NCI-H146 (cell line): Measurements from ENCODE around the gene DIPK1B.
A peak's percentile ranks its signal among the peaks of the same experiment; 100 is the strongest.

Source experiments
- DNase-seq: peaks from one replicate; lab custom pipeline; 2025; lab: John Stamatoyannopoulos, UW

DIPK1B gene

DNA sequence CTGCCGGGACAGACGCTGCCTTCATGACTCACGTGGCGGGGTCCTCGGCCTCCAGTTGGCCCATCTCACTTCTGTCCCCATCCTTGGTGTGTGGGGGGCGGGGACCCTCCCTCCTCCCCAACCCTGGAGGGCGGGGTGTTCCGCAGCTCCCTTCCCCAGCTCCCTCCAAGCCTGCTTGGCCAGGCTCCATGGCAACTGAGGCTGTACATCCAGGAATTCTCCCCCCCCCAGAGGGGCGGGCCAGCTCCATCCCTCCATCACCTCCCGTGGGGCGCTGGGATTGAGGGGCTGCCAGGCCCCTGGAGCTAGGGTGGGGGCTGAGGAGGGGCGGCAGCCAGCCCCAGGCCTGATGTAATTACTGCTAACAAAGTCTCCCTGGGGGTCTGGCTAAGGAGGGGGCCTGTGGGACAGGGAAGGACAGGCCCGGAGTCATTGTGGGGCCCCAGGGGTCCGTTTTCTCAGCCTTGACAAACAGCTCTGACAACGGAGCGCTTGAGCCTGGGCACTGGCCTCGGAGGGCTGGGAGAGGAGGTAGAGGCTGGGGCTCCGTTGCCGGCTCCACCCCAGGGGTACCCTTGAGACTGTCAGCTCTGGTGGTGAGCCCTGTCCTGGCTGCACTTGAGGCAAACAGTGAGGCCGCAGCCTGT, 8.0 kb downstream of the DIPK1B start:
- no peak for DNase-seq

DNA sequence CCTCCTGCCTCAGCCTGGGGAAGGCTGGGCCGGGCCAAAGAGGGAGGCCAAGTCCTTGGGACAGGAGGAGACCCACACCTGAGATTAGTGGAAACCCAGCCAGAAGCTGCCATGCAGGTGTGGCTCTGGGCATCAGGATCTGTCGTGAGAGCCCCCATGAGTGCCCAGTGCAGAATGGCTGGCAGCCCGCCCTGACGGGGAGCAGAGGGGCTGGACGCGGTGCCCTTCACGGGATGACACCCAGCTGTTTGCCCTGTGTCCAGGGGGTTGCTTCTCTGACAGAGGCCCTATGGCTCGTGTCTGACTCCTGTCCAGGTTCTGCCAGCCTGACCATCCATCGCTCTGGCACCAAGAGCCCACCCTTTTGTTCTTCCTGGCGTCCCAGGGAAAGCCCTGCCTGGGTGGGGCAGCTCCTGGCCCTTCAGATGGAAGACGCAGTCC, 8.5 kb downstream of the DIPK1B start:
- DNase-seq: no peak

DNA sequence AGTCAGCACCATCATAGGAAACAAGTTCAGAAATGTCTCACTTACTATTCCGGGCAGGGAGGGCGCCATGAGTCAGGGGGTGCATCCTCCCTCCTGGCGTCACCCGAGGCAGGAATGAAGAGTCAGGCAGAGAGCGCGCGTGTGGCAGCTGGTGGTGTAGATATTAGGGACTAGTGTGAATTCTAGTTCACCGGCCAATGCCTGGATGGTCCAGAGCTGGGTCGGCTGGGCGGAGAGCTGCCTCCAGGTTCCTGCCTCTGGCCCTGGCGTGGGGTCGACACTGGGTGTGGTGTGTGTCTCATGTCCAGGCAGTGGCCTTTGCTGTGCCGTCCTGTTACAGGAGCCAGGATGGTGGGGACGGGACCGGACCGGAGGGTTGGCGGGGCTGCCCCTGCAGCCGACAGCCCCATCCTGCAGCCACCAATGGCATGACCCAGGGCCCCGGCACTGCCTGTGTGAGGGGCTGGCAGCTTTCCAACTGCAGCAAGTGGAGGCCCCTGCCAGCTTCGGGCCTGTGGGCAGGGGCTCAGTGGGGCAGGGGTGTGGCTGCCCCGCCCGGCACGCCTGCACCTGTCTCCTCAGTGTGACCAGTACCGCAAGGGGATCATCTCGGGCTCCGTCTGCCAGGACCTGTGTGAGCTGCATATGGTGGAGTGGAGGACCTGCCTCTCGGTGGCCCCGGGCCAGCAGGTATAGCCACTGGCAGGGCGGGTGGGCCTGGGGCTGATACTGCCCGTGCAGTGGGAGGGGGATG, 9.1 kb downstream of the DIPK1B start:
- no peak for DNase-seq

DNA sequence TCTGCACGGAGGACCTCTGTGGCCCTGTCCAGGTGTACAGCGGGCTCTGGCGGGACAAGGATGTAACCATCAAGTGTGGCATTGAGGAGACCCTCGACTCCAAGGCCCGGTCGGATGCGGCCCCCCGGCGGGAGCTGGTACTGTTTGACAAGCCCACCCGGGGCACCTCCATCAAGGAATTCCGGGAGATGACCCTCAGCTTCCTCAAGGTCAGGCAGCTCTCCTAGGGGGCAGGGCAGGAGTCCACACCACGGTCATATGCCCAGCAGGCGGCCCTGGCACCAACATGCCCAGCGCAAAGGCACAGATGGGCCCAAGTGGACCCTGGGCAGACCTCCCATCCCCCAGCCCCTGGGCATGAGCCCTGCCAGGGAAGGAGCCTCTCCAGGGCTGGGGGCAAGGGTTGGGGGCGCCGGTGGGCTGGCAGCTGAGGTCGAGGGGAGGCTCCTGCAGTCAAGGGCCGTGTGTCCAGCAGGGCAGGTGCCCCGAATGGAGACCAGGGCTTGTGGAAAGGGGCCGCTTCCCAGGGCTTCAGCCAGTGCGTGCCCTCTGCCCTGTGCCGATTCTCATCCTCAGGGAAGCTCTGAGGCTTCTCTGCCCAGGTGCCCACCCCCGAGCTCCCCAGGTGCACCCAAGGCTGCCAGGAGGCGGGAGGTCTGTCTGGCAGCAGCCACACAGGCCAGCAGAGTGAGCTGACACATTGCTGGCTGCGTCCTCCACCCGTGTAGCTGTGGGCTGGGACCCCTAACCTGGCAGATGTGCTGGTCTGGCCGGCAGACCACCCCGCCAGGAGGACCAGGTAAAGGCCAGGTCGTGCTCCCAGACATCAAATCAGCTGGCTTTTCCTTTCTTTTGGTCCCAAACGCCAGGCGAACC, 10.0 kb downstream of the DIPK1B start:
- no peak for DNase-seq

DNA sequence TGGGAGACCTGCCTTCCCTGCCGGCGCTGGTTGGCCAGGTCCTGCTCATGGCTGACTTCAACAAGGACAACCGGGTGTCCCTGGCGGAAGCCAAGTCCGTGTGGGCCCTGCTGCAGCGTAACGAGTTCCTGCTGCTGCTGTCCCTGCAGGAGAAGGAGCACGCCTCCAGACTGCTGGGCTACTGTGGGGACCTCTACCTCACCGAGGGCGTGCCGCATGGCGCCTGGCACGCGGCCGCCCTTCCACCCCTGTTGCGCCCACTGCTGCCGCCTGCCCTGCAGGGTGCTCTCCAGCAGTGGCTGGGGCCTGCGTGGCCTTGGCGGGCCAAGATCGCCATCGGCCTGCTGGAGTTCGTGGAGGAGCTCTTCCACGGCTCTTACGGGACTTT, 10.6 kb downstream of the DIPK1B start:
- DNase-seq: no peak

DNA sequence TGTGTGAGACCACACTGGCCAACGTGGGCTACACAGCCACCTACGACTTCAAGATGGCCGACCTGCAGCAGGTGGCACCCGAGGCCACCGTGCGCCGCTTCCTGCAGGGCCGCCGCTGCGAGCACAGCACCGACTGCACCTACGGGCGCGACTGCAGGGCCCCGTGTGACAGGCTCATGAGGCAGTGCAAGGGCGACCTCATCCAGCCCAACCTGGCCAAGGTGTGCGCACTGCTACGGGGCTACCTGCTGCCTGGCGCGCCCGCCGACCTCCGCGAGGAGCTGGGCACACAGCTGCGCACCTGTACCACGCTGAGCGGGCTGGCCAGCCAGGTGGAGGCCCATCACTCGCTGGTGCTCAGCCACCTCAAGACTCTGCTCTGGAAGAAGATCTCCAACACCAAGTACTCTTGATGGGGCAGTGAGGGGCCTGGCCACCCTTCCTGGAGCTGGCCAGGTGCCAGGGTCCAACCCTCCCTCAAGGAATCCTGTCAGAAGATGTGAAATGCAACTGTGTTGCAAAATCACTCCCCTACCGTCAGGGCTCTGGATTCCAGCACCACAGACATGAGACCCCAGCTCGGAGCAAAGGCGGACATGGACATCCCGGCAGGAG, 11.1 kb downstream of the DIPK1B start:
- no peak for DNase-seq

DNA sequence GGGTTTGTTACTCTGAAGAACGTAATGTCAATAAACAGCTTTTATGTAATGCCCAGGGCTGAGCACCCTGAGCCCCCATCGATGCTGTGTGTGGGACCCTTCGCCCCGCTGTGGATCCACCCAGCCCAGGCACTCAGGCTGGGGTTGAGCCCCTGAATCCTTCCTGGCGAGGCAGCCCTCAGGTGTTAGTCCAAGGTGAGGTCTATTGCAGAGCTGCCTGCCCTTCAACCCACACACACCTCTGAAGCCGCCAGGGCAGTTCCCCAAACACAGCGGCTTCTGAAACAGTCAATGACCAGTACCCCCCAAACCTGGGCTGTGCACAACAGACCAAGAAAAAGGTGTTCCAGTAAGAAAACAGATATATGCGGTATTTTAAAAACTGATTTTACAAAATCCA, 11.6 kb downstream of the DIPK1B start:
- no peak for DNase-seq

DNA sequence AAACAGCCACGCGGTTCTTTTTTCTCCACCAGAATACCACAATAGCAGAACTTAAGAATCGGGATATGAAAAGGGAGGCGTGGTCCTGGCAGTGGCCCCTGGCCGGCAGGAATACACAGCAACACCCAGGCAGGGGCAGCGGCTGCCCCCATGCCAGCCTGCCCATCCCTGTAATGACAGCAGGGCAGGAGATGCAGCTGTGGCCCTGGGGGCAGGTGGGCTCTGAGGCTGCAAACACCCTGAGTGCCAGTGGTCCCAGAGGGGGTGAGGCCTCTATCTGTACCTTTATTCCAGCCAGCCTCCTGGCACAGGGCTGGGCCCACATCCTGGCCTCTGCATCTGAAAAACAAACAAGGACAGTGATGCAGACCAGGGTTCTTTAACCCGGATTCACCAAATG, 12.4 kb downstream of the DIPK1B start:
- no peak for DNase-seq

DNA sequence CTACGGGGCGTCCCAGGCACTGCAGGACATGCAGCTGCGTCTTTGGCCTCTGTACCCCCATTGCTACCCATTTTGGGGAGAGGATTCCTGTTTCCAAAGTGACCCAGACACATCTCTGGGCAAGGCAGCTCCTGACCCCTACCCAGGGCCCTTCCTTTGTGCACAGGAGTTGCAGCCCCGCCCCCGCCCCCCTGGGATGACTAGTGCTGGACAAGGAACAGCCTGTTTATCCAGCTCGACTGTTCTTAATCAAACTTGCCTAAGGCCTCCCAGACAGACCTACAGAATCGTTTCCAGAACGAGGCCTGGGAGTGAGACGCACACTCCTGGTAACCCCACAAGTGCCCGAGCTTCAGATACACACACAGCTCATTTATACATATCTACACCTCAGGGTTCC, 13.2 kb downstream of the DIPK1B start:
- no peak for DNase-seq

DNA sequence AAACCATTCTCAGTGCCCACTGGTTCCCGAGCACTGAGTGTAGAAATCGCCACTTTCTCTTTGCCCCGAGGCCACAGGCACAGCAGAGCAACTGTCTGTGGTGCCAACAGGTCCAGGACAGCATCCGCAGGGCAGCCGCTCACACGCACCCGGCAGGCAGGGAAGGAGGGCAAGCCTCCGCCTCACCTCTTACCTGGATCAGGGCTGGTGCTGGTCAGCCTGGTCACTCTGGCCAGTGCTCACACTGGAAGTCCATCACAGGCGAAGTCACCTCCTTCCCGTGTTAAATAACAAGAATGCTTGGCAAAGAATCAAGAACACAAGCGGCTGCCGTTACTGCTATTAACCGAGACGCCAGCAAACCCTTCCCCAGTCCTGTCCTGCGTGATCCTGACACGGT, 13.7 kb downstream of the DIPK1B start:
- no peak for DNase-seq

DNA sequence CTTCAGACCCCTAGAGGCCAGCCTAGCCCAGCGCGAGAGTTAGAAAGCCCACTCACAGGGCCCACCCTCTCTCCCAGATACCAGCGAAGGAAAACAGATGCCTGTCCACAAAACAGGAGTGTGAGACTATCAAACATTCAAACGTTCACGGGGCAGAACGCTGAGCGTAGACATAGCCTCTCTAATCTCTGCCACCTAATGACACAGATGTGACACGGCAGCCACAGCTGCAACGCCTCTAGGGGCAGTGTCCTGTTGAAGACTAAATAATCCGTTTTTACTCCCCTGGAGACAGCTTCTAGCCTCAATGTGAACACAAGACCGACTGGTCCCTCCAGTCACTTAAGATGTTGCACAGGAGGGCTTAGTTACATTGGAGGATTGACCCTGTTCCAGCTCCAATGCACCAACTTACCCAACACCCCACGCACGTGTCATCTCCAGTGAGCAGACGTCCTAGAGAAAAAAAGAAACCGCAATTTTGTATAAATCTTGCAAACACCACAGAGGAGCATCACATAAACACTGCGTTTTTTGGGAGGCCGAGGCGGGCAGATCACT, 14.3 kb downstream of the DIPK1B start:
- DNase-seq: no peak

DNA sequence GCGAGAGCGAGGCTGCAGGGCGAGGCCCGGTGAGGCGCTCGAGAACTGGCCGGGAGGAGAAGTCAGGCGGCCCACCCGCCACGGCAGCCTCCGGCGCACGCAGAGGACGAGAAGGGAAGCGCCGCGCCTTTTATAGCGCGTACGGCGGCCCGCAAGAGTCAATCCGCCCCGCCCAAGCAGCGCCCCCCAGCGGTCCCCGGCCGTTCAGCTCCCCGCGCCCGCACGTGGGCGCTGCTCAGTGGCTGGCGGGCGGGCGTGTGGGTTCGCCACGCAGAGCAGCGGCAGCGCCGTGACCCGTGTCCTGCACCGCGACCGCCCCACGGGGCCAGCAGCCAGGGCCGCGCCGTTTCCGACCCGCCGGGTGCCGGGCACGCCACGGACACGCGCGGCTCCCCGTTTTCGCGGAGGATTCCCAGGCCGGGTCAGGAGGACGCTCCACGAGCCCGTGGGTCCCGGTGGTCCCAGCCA, 15.7 kb downstream of the DIPK1B start:
- peak; percentile 76 for DNase-seq

DNA sequence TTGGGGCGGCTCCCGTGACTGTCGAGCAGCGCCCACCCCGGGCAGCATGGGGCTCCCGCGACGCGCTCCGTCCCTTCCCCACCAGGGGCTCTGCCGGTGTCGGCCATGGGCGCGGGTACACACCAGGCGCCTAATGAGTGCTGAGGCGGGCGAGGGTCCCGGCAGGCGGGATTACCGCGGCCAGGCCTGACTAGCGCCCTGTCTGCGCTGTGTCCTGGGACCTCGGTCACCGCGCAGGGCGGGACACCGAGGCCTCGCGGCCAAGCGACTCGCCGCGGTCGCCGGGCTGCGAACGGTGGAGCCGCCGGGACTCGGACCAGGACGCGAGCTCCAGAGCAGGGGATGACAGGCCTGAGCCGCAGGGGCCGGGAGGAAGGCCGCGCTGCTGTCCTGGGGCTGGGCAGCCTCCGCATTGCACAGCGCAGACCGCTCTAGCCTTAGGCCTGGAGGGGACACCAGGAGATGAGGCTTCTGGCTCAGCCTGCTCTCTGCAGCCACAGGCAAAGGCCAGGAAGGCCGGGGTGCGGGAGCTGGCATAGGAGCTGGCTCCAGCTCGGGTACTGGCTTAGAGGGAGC, 16.3 kb downstream of the DIPK1B start:
- peak; percentile 30 for DNase-seq

DNA sequence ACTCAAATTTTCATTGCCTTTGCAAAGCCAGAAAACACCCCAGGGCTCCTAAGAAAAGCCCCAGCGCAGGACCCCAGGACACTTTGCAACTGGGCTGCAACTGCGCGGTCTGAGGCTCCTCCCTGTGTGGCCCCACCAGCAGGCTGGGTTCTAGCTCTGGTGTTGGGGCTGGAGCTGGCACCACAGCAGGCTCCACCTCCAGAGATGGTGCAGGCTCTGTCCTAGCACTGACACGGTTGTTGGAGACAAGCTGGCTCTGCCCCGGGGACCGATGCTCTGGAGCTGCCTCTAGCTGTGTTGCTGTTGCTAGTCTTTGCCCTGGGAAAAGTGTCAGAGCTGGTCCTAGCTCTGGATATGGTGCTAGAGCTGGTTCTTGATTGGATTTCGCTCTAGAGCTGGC, 16.8 kb downstream of the DIPK1B start:
- no peak for DNase-seq

DNA sequence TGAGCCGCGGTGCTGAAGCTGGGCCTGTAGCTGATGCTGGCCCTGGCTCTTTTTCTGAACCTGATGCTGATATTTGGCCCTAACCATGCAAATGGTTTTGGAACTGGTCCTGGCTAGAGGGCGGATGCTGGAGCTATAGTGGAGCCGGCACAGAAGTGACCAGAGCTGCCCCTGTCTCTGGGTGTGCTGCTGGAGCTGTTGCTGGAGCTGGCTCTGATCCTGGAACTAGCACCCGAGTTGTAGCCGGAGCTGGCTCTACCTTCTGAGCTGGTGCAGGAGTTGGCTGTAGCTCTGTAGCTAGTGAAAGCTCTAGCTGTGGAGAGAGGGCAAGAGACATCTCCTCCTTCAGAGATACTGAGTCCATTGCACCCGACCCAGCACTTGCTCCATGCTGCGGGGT, 17.6 kb downstream of the DIPK1B start:
- DNase-seq: no peak

DNA sequence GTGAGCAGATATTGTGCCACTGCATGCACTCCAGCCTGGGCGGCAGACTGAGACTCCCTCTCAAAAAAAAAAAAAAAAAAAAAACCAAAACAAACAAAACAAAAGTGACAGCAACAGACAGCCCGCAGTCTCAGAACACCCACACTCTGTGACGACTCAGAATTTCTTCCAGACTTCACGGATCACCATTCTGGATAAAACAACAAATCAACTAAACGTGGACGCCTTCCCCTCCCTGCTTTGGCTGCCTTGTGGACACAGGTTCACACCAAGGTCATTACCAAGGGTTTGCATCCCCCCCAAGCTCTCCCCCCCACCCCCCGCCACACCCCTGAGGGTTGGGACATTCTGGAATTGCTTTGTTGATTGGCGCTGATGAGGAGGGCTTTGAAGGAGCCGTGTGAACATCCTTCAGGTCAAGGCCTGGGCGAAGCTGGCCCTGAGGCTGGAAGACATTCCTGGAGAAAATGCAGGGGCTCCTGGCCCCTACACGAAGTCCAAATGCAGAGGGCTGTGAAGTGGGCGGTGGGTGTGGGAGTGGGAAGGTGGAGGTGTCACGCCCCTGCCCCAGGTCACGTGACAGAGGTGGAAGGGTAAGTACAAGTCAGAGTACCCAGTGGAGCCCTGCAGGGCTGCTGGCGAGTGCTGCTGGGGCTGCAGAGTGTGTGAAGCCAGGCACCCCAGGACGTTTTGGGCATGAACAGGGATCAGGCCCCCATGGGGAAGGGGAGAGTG, 20.2 kb downstream of the DIPK1B start:
- no peak for DNase-seq

DNA sequence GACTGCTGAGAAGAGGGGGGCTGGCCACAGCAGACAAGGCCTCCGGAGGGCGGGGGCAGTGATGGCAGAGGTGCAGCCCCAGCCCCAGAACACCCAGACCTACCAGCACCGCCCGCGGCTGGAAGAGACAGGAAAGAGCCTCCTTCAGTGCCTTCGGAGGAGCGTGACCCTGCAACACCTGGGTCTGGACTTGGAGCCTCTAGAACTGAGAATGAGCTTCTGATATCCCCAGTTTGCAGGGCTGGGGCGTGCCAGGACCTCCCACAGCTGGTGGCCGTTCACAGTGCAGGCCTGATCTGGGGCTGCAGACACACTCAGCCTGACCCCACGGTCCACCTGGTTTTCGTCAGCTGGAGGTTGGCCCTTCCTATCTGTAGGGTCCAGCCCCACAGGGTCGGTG, 21.2 kb downstream of the DIPK1B start:
- DNase-seq: no peak

DNA sequence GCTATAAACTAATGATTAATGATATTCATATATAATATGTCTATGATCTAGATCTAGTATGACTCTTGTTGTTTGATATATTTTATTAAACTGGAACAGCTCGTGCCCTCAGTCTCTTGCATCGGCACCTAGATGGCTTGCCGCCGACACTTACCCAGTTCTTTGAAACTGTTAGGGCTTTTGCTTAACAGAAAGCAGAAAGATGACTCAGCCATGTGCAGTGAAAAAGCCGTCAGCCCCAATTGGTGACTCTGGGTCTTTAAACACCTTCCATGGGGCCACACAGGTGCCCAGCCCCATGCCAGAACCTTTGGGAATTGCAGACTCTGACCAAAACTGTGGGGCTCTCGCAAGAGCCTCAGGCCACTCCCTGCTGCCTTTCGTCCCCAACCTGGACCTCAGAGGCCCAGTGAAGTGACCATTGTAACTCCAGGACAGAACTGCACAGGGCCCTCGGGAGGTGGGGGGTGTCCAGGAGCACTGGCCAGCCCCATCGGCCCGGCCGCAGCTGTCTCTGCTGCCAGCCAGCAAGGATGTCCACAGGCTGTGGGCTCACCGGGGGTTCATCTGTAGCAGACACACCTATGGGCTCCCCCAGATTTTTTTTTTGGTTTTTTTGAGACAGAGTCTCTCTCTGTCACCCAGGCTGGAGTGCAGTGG, 22.6 kb downstream of the DIPK1B start:
- DNase-seq: no peak

DNA sequence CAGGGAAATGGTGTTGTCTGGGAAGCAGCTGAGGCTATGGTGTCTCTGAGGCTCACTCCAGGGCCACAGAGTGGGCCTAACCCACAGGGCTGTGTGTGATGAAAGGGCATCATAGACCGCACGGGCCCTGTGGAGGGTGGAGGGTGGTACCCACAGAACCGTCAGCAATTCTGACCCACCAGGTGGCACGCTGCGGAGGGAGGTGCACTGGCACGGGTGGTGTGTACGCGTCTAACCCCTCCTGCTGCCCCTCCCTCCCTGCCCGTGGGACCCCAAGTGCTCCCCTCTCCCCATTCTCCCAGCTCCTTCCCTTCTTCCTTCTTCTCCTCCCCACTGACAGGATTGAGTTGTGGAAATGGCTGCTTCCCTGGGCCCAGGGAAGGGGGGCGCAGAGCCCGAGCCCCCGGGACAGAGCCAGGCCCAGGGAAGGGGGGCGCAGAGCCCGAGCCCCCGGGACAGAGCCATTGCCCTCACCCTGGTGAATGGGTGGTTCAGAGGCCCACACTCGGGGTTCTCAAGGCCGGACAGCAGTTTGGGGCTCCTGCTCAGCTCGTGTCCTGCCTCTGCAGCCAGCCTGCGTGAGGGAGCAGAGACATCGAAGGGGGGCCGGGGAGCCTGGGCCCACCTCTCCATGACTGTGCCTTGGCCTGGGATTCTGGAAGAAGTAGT, 23.6 kb downstream of the DIPK1B start:
- DNase-seq: no peak

DNA sequence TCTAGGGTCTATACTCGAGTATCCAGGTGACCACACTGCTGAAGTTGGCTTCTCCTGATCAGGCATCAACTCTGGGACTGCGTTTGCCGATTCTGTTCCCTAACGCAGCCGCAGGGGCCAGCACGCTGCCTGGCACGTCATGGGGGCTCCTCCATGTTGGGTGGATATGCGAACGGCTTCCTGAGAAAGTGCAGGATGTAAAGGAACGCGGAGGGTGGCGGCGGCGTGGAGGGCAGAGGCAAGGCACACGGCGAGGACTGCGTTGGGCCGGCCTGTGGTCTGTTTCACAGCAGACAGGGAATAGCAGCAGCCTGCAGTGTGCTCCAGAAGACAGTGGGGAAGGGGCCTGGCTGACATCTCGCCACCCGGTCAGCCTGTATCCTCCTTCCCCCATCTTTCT, 26.6 kb downstream of the DIPK1B start:
- DNase-seq: no peak
